Liver (tissue), 9 donors: ENCODE data around the gene ZDHHC11B. TPM values are rescaled to one million over a fixed set of nuclear protein-coding genes. Genes with fewer than 3 reads are reported as not detected.
"Not testable (repeated sequence)": the region's sequence is repeated elsewhere in the genome, so short reads cannot be mapped to it uniquely, and the experiment has no call there.

ENCODE experiments used
- DNase-seq: peaks from one replicate; pipeline ENCODE4 v3.0.0-alpha.2; 2017; ENCODE audit warnings: low spot score
- H3K27ac ChIP-seq, 2 donors: one replicate each; pipeline ENCODE4 v1.7.0; 2013; ENCODE audit warnings: inconsistent platforms in 2 of 2, low read length in 2 of 2, control low read depth in 1 of 2, low read depth in 1 of 2, mild to moderate bottlenecking in 1 of 2
- H3K27me3 ChIP-seq, 4 donors: one replicate each; pipeline versions ENCODE4 v1.6.1 to v1.7.0; 2013; ENCODE audit warnings: low read length in 3 of 4, inconsistent platforms in 1 of 4, mild to moderate bottlenecking in 1 of 4, moderate library complexity in 1 of 4; ENCODE audit not compliant: control insufficient read depth in 4 of 4, insufficient read depth in 4 of 4
- H3K36me3 ChIP-seq, 4 donors: one replicate each; pipeline versions ENCODE4 v1.6.1 to v1.7.0; 2013; ENCODE audit warnings: low read length in 3 of 4, mild to moderate bottlenecking in 3 of 4, low read depth in 1 of 4, moderate library complexity in 1 of 4; ENCODE audit not compliant: control insufficient read depth in 4 of 4, insufficient read depth in 3 of 4
- H3K4me1 ChIP-seq, 4 donors: one replicate each; pipeline versions ENCODE4 v1.6.1 to v1.7.0; 2013; ENCODE audit warnings: low read length in 3 of 4, mild to moderate bottlenecking in 3 of 4, moderate library complexity in 1 of 4; ENCODE audit not compliant: control insufficient read depth in 4 of 4, insufficient read depth in 4 of 4
- H3K4me3 ChIP-seq, 3 donors: one replicate each; pipeline versions ENCODE4 v1.6.1 to v1.7.0; 2013; ENCODE audit warnings: low read length in 3 of 3, control low read depth in 1 of 3, low read depth in 1 of 3, mild to moderate bottlenecking in 1 of 3
- H3K9ac ChIP-seq, 2 donors: one replicate each; pipeline ENCODE4 v1.7.0; 2013; ENCODE audit warnings: low read length in 2 of 2, mild to moderate bottlenecking in 2 of 2, moderate library complexity in 2 of 2, control low read depth in 1 of 2, low read depth in 1 of 2
- H3K9me3 ChIP-seq, 4 donors: one replicate each; pipeline versions ENCODE4 v1.6.1 to v1.7.0; 2013; ENCODE audit warnings: low read length in 3 of 4; ENCODE audit not compliant: control insufficient read depth in 4 of 4
- HNF4A ChIP-seq, 2 donors: conservative IDR thresholded peaks; 2 replicates each; pipeline ENCODE4 v1.6.1; 2016; ENCODE audit warnings: antibody characterized with exemption in 2 of 2, mild to moderate bottlenecking in 2 of 2
- JUND ChIP-seq, 2 donors: IDR thresholded peaks; 2 replicates each; pipeline ENCODE4 v1.6.1; 2016; ENCODE audit warnings: antibody characterized with exemption in 2 of 2
- RAD21 ChIP-seq, 2 donors: IDR thresholded peaks; 2 replicates each; pipeline ENCODE4 v1.6.1; 2016; ENCODE audit warnings: antibody characterized with exemption in 2 of 2, mild to moderate bottlenecking in 2 of 2
- RXRA ChIP-seq, 2 donors: IDR thresholded peaks; 2 replicates each; pipeline ENCODE4 v1.6.1; 2017 to 2018; ENCODE audit warnings: antibody characterized with exemption in 2 of 2, mild to moderate bottlenecking in 1 of 2
- SP1 ChIP-seq: IDR thresholded peaks from 2 replicates; pipeline ENCODE4 v1.6.1; 2018; ENCODE audit warnings: antibody characterized with exemption, mild to moderate bottlenecking
- WGBS: extraction: QIAGEN DNeasy Blood & Tissue Kit; methylation state at CpG from one replicate; pipeline ENCODE4 v1.1.7; 2013; 5-methylcytosine and 5-hydroxymethylcytosine counted together
- polyA plus RNA-seq, 2 donors: library from polyadenylated mRNA; stranded (reverse) in 1 of 2; unstranded in 1 of 2; fragments of 200-250 nt in 1 of 2; fragments of >200 nt in 1 of 2; fragmentation: Nextera tagmentation in 1 of 2; extraction: Ambion mirVana in 1 of 2; gene quantifications; one replicate each; pipeline versions ENCODE4 v1.2.1 to v1.2.3, GENCODE V29; 2013 to 2015
- total RNA-seq, 2 donors: library from RNA; depleted of rRNA; stranded (reverse); fragments of >200 nt; gene quantifications; one replicate each; pipeline ENCODE4 v1.2.3, GENCODE V29; 2014
- donor health status: healthy.
- donor health status: healthy.
- donor health status: healthy.
- donor health status: healthy.
- donor health status: healthy.

The ZDHHC11B gene
- total and polyA plus RNA-seq, 4 donors = 0.37 to 2.1 (median 0.62) TPM

DNA sequence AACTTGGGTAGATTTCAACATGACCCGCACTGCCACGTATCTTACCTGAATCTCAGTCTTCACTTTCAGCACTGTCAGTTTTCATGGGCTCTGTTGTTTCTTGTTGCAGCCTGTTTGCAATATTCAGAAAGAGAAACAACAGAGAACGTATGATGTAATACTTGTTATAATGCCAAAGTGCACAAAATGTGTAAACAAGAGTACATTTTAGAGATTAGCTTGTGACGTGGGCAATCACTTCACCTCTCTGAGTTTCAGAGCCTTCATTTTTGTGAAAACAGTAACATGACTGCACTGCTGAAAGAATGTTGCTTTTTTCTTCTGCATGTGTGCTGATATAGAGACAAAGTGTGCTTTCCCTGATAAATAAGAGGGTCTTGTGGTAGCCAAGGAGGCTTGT is 16.5 kb upstream of the ZDHHC11B start:
- WGBS = 35% methylated on average over 4 of the region's 4 CpGs
- H3K36me3 ChIP-seq, H3K27me3 ChIP-seq, H3K9ac ChIP-seq, DNase-seq, H3K4me1 ChIP-seq, H3K4me3 ChIP-seq, H3K9me3 ChIP-seq: not testable (repeated sequence)
- peak overlapping the region; percentile 7 to 77 for H3K27ac ChIP-seq
- peak; percentile 46 to 58 for TF ChIP-seq HNF4A (conservative IDR thresholded peaks at IDR 0.05)
- peak; percentile 49 for TF ChIP-seq SP1
- TF ChIP-seq JUND (IDR thresholded peaks at IDR 0.05) = peak; percentile 15 to 40

- not testable (repeated sequence) for H3K4me3 ChIP-seq, H3K27ac ChIP-seq, H3K4me1 ChIP-seq, H3K9ac ChIP-seq, DNase-seq, H3K9me3 ChIP-seq, H3K36me3 ChIP-seq, H3K27me3 ChIP-seq
- 70% methylated on average over 6 of the region's 6 CpGs for whole genome bisulfite sequencing
These were observed 14.1 kb upstream of the ZDHHC11B start for GRCh38 chr5:798505-799138.

GRCh38 chr5:797986-798385 is 13.5 kb upstream of the ZDHHC11B start:
- WGBS = 43% methylated on average over 3 of the region's 4 CpGs
- H3K36me3 ChIP-seq, H3K27ac ChIP-seq, H3K27me3 ChIP-seq, H3K4me3 ChIP-seq, H3K9me3 ChIP-seq, H3K4me1 ChIP-seq, DNase-seq, H3K9ac ChIP-seq: not testable (repeated sequence)
- TF ChIP-seq RXRA (IDR thresholded peaks at IDR 0.05) (peak in 1 of 2 donors; percentile 37), RAD21 (IDR thresholded peaks at IDR 0.05) (peak in 1 of 2 donors; percentile 11), HNF4A (conservative IDR thresholded peaks at IDR 0.05) (peak; percentile 43 to 76)

DNA sequence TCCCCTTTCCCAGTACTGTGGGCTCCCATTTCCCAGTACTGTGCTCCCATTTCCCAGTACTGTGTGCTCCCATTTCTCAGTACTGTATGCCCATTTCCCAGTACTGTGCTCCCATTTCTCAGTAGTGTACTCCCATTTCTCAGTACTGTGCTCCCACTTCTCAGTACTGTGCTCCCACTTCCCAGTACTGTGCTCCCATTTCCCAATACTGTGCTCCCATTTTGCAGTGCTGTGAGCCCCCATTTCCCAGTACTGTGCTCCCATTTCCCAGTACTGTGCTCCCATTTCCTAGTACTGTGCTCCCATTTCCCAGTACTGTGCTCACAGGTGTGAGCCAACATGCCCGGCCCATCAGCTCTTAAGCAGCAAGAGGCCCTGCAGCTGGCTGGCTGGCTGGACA is 11.3 kb upstream of the ZDHHC11B start:
- not testable (repeated sequence) for H3K36me3 ChIP-seq, H3K27me3 ChIP-seq, H3K4me3 ChIP-seq, H3K4me1 ChIP-seq, DNase-seq, H3K9me3 ChIP-seq, H3K27ac ChIP-seq, H3K9ac ChIP-seq
- WGBS = 82% methylated on average over 1 of the region's 1 CpG

GRCh38 chr5:794948-795347 is 10.4 kb upstream of the ZDHHC11B start:
- H3K27ac ChIP-seq, H3K27me3 ChIP-seq, H3K4me1 ChIP-seq, H3K36me3 ChIP-seq, DNase-seq, H3K4me3 ChIP-seq, H3K9me3 ChIP-seq, H3K9ac ChIP-seq: not testable (repeated sequence)
- 89% methylated on average over 1 of the region's 1 CpG for WGBS

- not testable (repeated sequence) for H3K27me3 ChIP-seq, H3K4me3 ChIP-seq, H3K27ac ChIP-seq, H3K9me3 ChIP-seq, H3K9ac ChIP-seq, H3K36me3 ChIP-seq, DNase-seq
- 86% methylated on average over 10 of the region's 10 CpGs for whole genome bisulfite sequencing
- peaks cover 4 to 11% (median 5%) of the 10 kb centered on the region in 4 donors for H3K4me1 ChIP-seq
These were observed 4.2 kb upstream of the ZDHHC11B start for GRCh38 chr5:788703-789102.

DNA sequence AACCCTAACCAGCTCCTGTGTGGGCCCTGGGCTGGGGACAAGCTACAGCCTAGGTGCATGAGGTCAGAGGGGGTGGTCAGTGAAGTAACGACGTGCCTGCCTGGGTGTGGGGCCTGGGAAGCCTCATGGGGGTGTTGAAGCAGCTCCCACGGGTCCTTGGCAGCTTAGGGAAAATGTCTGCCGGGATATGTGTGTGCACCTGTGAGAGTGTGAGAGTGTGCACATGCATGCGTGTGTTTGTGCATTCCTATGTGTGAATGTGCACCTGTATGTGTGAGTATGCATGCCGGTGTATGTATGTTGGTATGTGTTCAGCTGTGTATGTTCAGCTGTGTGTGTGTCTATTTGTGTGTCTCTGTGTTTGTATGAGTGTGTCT is 3.3 kb upstream of the ZDHHC11B start:
- not testable (repeated sequence) for DNase-seq, H3K9ac ChIP-seq, H3K36me3 ChIP-seq, H3K9me3 ChIP-seq, H3K4me3 ChIP-seq, H3K27me3 ChIP-seq, H3K27ac ChIP-seq
- peaks cover 4 to 11% (median 6%) of the 10 kb centered on the region in 4 donors for H3K4me1 ChIP-seq
- 88% methylated on average over 6 of the region's 6 CpGs for WGBS

- not testable (repeated sequence) for H3K27ac ChIP-seq, H3K27me3 ChIP-seq, H3K36me3 ChIP-seq, DNase-seq, H3K4me3 ChIP-seq, H3K9me3 ChIP-seq, H3K9ac ChIP-seq
- peaks cover 4 to 11% (median 6%) of the 10 kb centered on the region in 4 donors for H3K4me1 ChIP-seq
- WGBS = 93% methylated on average over 14 of the region's 18 CpGs
These were observed 2.8 kb upstream of the ZDHHC11B start for GRCh38 chr5:787224-787856.
